ENCODE data around the gene TSPYL1. TPM values are rescaled to one million over a fixed set of nuclear protein-coding genes. Genes with fewer than 3 reads are reported as not detected.

The TSPYL1 gene
- total and polyA plus RNA-seq, 2 experiments from 2014 or later = 71.5 to 89.1 TPM

DNA sequence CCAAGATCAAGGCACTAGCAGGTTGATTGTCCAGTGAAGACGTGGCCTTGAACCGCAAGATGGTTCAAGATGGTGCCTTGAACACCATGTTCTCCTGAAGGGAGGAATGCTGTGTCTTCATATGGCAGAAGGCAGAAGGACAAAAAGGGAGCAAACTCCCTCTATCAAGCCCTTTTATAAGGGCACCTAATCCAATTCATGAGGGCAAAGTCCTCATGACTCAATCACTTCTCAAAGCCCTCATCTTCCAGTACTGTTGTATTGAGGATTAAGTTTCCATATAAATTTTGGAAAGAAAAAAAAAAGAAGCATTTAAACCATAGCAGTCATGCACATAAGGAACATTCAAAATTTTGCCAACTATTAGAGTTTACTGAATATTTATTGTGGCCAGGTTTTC lies 29.9 kb upstream of the TSPYL1 start:
- H3K9ac ChIP-seq = no peak overlapping the region
- no peaks in the 10 kb centered on the region for H3K27me3 ChIP-seq (replicated peaks; ENCODE audit: insufficient read depth)
- H3K4me1 ChIP-seq (ENCODE audit: insufficient read depth) = peaks cover 18% of the 10 kb centered on the region
- no peak overlapping the region for H3K4me3 ChIP-seq
- no peaks in the 10 kb centered on the region for H3K36me3 ChIP-seq (ENCODE audit: low read depth)
- TF ChIP-seq EZH2phosphoT487 (IDR thresholded peaks at IDR 0.05; ENCODE audit: insufficient read depth, low read depth) = no peak
- TF ChIP-seq EZH2 (IDR thresholded peaks at IDR 0.05; ENCODE audit: insufficient read depth, poor library complexity, severe bottlenecking) = no peak
- H3K9me2 ChIP-seq (ENCODE audit: insufficient read depth) = no peaks in the 10 kb centered on the region
- H3K4me2 ChIP-seq (ENCODE audit: unreplicated experiment) = no peak overlapping the region
- H4K20me1 ChIP-seq (ENCODE audit: insufficient read depth) = no peaks in the 10 kb centered on the region
- in situ Hi-C loops (cut with MboI) = no loop called here
- no peak overlapping the region for H3K27ac ChIP-seq
- H3K9me3 ChIP-seq (ENCODE audit: low read depth) = no peaks in the 10 kb centered on the region
- no peak overlapping the region for H2AFZ ChIP-seq
- no peak for DNase-seq
- WGBS, 2 experiments (ENCODE audit: low coverage in 1 of 2, low lambda C conversion rate in 2 of 2, missing lambda C conversion rate in 2 of 2) = 48 to 50% methylated on average over 2 of the region's 2 CpGs
- H3K79me2 ChIP-seq (ENCODE audit: insufficient read depth) = no peaks in the 10 kb centered on the region
- H3F3A ChIP-seq (ENCODE audit: insufficient read depth) = peaks cover 15% of the 10 kb centered on the region; the same call in 1 of the 2 replicates

DNA sequence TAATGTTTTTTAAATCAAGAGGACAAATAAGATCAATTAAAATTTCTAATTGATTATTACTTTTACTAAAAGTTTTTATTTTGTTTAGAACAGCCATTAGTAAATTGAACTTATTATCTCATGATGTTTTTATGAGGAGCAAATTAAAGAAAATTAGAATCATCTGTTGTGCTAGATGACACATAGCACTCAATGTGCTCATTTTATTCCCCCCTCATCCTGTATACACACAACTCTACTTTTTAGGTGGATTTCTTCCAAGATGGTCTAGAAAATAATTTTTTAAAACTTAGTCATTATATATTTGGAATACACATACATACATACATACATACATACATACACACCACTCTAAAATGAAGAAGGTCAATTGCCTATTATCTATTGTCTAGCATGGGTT lies 29.3 kb upstream of the TSPYL1 start:
- Histone ChIP-seq H4K20me1 (ENCODE audit: insufficient read depth) (no peaks in the 10 kb centered on the region), H3K4me2 (ENCODE audit: unreplicated experiment) (no peak overlapping the region), H3K9ac (no peak overlapping the region), H3K79me2 (ENCODE audit: insufficient read depth) (no peaks in the 10 kb centered on the region), H3K4me1 (ENCODE audit: insufficient read depth) (peaks cover 13% of the 10 kb centered on the region), H3K27ac (no peak overlapping the region), H3F3A (ENCODE audit: insufficient read depth) (peaks cover 11% of the 10 kb centered on the region; the same call in 1 of the 2 replicates), H2AFZ (no peak overlapping the region), H3K9me3 (ENCODE audit: low read depth) (no peaks in the 10 kb centered on the region), H3K9me2 (ENCODE audit: insufficient read depth) (no peaks in the 10 kb centered on the region), H3K4me3 (no peak overlapping the region), H3K27me3 (replicated peaks; ENCODE audit: insufficient read depth) (no peaks in the 10 kb centered on the region), H3K36me3 (ENCODE audit: low read depth) (no peaks in the 10 kb centered on the region)
- TF ChIP-seq EZH2phosphoT487 (IDR thresholded peaks at IDR 0.05; ENCODE audit: insufficient read depth, low read depth) (no peak), EZH2 (IDR thresholded peaks at IDR 0.05; ENCODE audit: insufficient read depth, poor library complexity, severe bottlenecking) (no peak)
- DNase-seq = no peak
- in situ Hi-C loops (cut with MboI) = no loop called here

DNA sequence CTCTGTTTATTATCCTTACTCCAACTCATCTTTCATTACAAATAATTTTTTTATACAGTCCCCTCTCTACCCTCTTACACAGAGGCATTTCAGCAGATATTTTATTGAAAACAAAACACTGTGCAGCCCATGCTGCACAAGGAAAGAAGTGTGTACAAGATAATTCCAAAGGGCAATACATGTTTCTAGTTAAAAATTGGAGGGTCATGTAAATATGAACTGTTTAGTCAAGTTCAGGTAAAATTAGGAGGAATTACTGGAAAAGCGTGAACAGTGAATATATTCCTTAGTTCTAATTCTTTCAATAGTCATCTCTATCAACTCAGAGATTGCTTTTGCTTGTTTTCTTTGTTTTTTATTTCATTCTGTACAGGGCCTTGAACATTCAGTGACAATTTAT lies 27.9 kb upstream of the TSPYL1 start:
- no peak overlapping the region for H3K4me2 ChIP-seq (ENCODE audit: unreplicated experiment)
- no peaks in the 10 kb centered on the region for H3K79me2 ChIP-seq (ENCODE audit: insufficient read depth)
- no peak for DNase-seq
- no peaks in the 10 kb centered on the region for H4K20me1 ChIP-seq (ENCODE audit: insufficient read depth)
- TF ChIP-seq EZH2phosphoT487 (IDR thresholded peaks at IDR 0.05; ENCODE audit: insufficient read depth, low read depth) (no peak), EZH2 (IDR thresholded peaks at IDR 0.05; ENCODE audit: insufficient read depth, poor library complexity, severe bottlenecking) (no peak)
- no peak overlapping the region for H3K27ac ChIP-seq
- WGBS, 2 experiments (ENCODE audit: low coverage in 1 of 2, low lambda C conversion rate in 2 of 2, missing lambda C conversion rate in 2 of 2) = 92 to 100% methylated on average over 1 of the region's 1 CpG
- H3K36me3 ChIP-seq (ENCODE audit: low read depth) = no peaks in the 10 kb centered on the region
- H3K4me1 ChIP-seq (ENCODE audit: insufficient read depth) = no peaks in the 10 kb centered on the region
- H3K9me3 ChIP-seq (ENCODE audit: low read depth) = no peaks in the 10 kb centered on the region
- H3K4me3 ChIP-seq = no peak overlapping the region
- H3K9ac ChIP-seq = no peak overlapping the region
- in situ Hi-C loops (cut with MboI) = no loop called here
- no peak overlapping the region for H2AFZ ChIP-seq
- H3K9me2 ChIP-seq (ENCODE audit: insufficient read depth) = no peaks in the 10 kb centered on the region
- no peaks in the 10 kb centered on the region for H3K27me3 ChIP-seq (replicated peaks; ENCODE audit: insufficient read depth)
- no peaks in the 10 kb centered on the region for H3F3A ChIP-seq (ENCODE audit: insufficient read depth)

DNA sequence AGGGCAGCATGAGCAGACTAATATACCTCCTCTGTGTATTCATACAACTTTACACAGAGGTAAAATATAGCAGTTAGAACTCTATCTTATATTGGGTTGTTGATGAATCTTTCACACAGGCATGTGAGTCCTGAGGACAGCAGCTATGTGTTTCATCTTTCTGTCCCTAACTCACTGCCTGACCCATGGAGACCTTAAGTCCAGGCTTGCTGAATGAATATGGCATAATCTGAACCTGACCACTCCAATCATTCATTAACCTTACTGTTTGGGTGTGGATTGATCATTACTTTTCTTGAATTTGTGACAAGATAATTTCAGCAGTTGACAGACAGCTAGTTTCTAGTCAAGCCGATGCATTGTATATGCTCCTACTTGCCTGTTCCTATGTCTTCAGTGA lies 27.3 kb upstream of the TSPYL1 start:
- no peak for DNase-seq
- Histone ChIP-seq H3F3A (ENCODE audit: insufficient read depth) (no peaks in the 10 kb centered on the region), H2AFZ (no peak overlapping the region), H3K9me2 (ENCODE audit: insufficient read depth) (no peaks in the 10 kb centered on the region), H3K9ac (no peak overlapping the region), H3K4me3 (no peak overlapping the region), H3K4me1 (ENCODE audit: insufficient read depth) (no peaks in the 10 kb centered on the region), H3K27me3 (replicated peaks; ENCODE audit: insufficient read depth) (no peaks in the 10 kb centered on the region), H3K9me3 (ENCODE audit: low read depth) (no peaks in the 10 kb centered on the region), H3K79me2 (ENCODE audit: insufficient read depth) (no peaks in the 10 kb centered on the region), H3K27ac (no peak overlapping the region), H4K20me1 (ENCODE audit: insufficient read depth) (no peaks in the 10 kb centered on the region), H3K4me2 (ENCODE audit: unreplicated experiment) (no peak overlapping the region), H3K36me3 (ENCODE audit: low read depth) (no peaks in the 10 kb centered on the region)
- in situ Hi-C loops (cut with MboI) = no loop called here
- TF ChIP-seq EZH2phosphoT487 (IDR thresholded peaks at IDR 0.05; ENCODE audit: insufficient read depth, low read depth) (no peak), EZH2 (IDR thresholded peaks at IDR 0.05; ENCODE audit: insufficient read depth, poor library complexity, severe bottlenecking) (no peak)
- WGBS, 2 experiments (ENCODE audit: low coverage in 1 of 2, low lambda C conversion rate in 2 of 2, missing lambda C conversion rate in 2 of 2) = 96 to 97% methylated on average over 1 of the region's 1 CpG

DNA sequence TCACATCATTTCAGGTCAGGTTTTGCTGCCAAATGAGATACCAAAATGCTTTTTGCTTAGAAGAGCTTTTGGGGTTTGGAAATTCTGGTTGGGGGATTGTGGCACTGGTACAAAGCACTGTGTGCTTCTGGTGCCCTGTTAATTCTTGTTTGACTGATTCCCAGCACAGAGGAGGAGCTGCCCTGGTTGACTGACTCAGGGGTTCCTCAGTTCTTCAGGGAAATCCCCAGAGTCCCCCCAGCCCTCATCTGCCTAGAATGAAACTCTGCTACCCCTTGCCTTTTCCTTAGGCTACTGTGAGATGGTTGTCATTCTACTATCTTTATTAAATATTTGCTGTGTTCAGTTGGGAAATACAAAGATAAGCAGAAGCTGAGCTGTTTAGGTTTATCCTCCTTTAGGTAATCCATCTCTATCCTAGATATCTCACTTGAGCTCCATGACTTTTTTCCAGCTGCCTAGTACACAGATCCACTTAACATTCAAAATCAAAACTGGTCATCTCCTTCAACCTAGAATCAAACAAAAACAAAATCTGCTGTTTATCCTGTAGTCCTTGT lies 24.9 kb upstream of the TSPYL1 start:
- TF ChIP-seq EZH2phosphoT487 (IDR thresholded peaks at IDR 0.05; ENCODE audit: insufficient read depth, low read depth) (no peak), EZH2 (IDR thresholded peaks at IDR 0.05; ENCODE audit: insufficient read depth, poor library complexity, severe bottlenecking) (no peak)
- Histone ChIP-seq H3K4me1 (ENCODE audit: insufficient read depth) (no peaks in the 10 kb centered on the region), H4K20me1 (ENCODE audit: insufficient read depth) (no peaks in the 10 kb centered on the region), H3K27ac (no peak overlapping the region), H3K4me3 (no peak overlapping the region), H3K27me3 (replicated peaks; ENCODE audit: insufficient read depth) (no peaks in the 10 kb centered on the region), H3F3A (ENCODE audit: insufficient read depth) (no peaks in the 10 kb centered on the region), H3K79me2 (ENCODE audit: insufficient read depth) (no peaks in the 10 kb centered on the region), H3K9ac (no peak overlapping the region), H3K9me2 (ENCODE audit: insufficient read depth) (no peaks in the 10 kb centered on the region), H3K9me3 (ENCODE audit: low read depth) (no peaks in the 10 kb centered on the region), H3K36me3 (ENCODE audit: low read depth) (no peaks in the 10 kb centered on the region), H2AFZ (no peak overlapping the region), H3K4me2 (ENCODE audit: unreplicated experiment) (no peak overlapping the region)
- in situ Hi-C loops (cut with MboI) = no loop called here
- no peak for DNase-seq
